Lung (tissue), 12 donors: Measurements from ENCODE around the gene PSPC1. TPM values are rescaled to one million over a fixed set of nuclear protein-coding genes. Genes with fewer than 3 reads are reported as not detected.

Experiments
- ATAC-seq: fragments of 200-7000 bp; cut with Tn5 transposase; one replicate; pipeline ENCODE4 v1.9.1; 2020; ENCODE audit warnings: moderate number of reproducible peaks; ENCODE audit not compliant: insufficient read depth, low FRiP score
- DNase-seq, 3 donors: peaks; one replicate each; pipeline ENCODE4 v3.0.0-alpha.2; 2013 to 2017
- H3K27ac ChIP-seq, 2 donors: one replicate each; pipeline ENCODE4 v1.5.1; 2013; ENCODE audit warnings: mild to moderate bottlenecking in 2 of 2, moderate library complexity in 2 of 2, control low read depth in 1 of 2, inconsistent platforms in 1 of 2, low read depth in 1 of 2, low read length in 1 of 2
- H3K27me3 ChIP-seq, 3 donors: one replicate each; pipeline ENCODE4 v1.5.1; 2013; ENCODE audit warnings: low read length in 2 of 3; ENCODE audit not compliant: control insufficient read depth in 3 of 3, insufficient read depth in 3 of 3
- H3K36me3 ChIP-seq, 4 donors: one replicate each; pipeline ENCODE4 v1.5.1; 2013; ENCODE audit warnings: low read length in 4 of 4, mild to moderate bottlenecking in 1 of 4, moderate library complexity in 1 of 4; ENCODE audit not compliant: control insufficient read depth in 4 of 4, insufficient read depth in 4 of 4
- H3K4me1 ChIP-seq, 5 donors: one replicate each; pipeline ENCODE4 v1.5.1; 2013; ENCODE audit warnings: low read length in 5 of 5, mild to moderate bottlenecking in 2 of 5, moderate library complexity in 1 of 5; ENCODE audit not compliant: control insufficient read depth in 5 of 5, insufficient read depth in 5 of 5
- H3K4me3 ChIP-seq: one replicate; pipeline ENCODE4 v1.5.1; 2013; ENCODE audit warnings: mild to moderate bottlenecking, control low read depth, moderate library complexity
- H3K9ac ChIP-seq, 2 donors: one replicate each; pipeline ENCODE4 v1.5.1; 2013; ENCODE audit warnings: low read length in 2 of 2, control low read depth in 1 of 2; ENCODE audit not compliant: insufficient read depth in 1 of 2
- H3K9me3 ChIP-seq, 4 donors: one replicate each; pipeline ENCODE4 v1.5.1; 2013; ENCODE audit warnings: low read length in 3 of 4, mild to moderate bottlenecking in 1 of 4, moderate library complexity in 1 of 4; ENCODE audit not compliant: control insufficient read depth in 4 of 4, insufficient read depth in 3 of 4
- WGBS, 2 donors: extraction: QIAGEN DNeasy Blood & Tissue Kit; methylation state at CpG; one replicate each; pipeline ENCODE4 v1.1.7; 2013; 5-methylcytosine and 5-hydroxymethylcytosine counted together
- polyA plus RNA-seq, 2 donors: library from polyadenylated mRNA; stranded (reverse); fragments of 200-250 nt; gene quantifications; one replicate each; pipeline ENCODE4 v1.2.1, GENCODE V29; 2013
- total RNA-seq, 2 donors: library from RNA; depleted of rRNA in 1 of 2; stranded (reverse); fragments of >200 nt in 1 of 2; gene quantifications; one replicate each; pipeline ENCODE4 v1.2.1, GENCODE V29; 2014 to 2021
- TF ChIP-seq, protein P1 (sequence below): IDR thresholded peaks from 2 replicates; pipeline ENCODE4 v1.5.1; 2012; ENCODE audit warnings: mild to moderate bottlenecking; ENCODE audit errors: control extremely low read depth, extremely low read depth
- donor health status: control.
- donor health status: control.
- donor health status: Bipolar disorder and iron deficiency.
- donor health status: healthy.
- donor health status: DM: yes; HTN: yes; CAD: no.

Gene PSPC1
- total and polyA plus RNA-seq, 4 donors, result 23.5 to 103 (median 39.6) TPM

DNA sequence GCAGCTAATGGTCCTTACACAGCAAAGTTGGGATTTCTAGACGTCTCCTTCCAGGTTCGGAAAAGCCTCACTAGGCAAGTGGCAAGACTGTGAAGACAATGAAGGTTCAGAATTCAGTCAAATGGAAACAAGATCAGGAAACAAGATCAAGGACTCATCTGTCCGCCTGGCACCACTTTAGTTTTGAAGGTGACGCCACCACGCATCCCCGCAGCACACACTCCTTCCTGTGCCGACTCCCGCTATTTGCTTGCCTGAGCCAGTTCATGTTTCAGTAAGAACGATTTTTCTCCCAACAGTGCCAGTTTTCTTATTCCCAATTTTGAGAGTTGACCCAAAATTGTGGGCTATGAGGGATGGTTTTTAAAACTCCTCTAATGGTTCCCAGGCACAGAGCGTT, 107.8 kb downstream of the PSPC1 start:
- H3K9ac ChIP-seq, result no peak overlapping the region
- no peak for ATAC-seq
- H3K36me3 ChIP-seq, result peaks cover 23 to 39% (median 30%) of the 10 kb centered on the region in 4 donors
- TF ChIP-seq, protein P1, sequence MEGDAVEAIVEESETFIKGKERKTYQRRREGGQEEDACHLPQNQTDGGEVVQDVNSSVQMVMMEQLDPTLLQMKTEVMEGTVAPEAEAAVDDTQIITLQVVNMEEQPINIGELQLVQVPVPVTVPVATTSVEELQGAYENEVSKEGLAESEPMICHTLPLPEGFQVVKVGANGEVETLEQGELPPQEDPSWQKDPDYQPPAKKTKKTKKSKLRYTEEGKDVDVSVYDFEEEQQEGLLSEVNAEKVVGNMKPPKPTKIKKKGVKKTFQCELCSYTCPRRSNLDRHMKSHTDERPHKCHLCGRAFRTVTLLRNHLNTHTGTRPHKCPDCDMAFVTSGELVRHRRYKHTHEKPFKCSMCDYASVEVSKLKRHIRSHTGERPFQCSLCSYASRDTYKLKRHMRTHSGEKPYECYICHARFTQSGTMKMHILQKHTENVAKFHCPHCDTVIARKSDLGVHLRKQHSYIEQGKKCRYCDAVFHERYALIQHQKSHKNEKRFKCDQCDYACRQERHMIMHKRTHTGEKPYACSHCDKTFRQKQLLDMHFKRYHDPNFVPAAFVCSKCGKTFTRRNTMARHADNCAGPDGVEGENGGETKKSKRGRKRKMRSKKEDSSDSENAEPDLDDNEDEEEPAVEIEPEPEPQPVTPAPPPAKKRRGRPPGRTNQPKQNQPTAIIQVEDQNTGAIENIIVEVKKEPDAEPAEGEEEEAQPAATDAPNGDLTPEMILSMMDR, result no peak
- H3K4me3 ChIP-seq, result no peak overlapping the region
- H3K9me3 ChIP-seq, result no peaks in the 10 kb centered on the region
- 93 to 96% methylated on average over 10 of the region's 10 CpGs for whole genome bisulfite sequencing, 2 donors
- no peak for DNase-seq
- no peaks in the 10 kb centered on the region for H3K27me3 ChIP-seq
- H3K4me1 ChIP-seq, result no peaks in the 10 kb centered on the region
- H3K27ac ChIP-seq, result no peak overlapping the region

DNA sequence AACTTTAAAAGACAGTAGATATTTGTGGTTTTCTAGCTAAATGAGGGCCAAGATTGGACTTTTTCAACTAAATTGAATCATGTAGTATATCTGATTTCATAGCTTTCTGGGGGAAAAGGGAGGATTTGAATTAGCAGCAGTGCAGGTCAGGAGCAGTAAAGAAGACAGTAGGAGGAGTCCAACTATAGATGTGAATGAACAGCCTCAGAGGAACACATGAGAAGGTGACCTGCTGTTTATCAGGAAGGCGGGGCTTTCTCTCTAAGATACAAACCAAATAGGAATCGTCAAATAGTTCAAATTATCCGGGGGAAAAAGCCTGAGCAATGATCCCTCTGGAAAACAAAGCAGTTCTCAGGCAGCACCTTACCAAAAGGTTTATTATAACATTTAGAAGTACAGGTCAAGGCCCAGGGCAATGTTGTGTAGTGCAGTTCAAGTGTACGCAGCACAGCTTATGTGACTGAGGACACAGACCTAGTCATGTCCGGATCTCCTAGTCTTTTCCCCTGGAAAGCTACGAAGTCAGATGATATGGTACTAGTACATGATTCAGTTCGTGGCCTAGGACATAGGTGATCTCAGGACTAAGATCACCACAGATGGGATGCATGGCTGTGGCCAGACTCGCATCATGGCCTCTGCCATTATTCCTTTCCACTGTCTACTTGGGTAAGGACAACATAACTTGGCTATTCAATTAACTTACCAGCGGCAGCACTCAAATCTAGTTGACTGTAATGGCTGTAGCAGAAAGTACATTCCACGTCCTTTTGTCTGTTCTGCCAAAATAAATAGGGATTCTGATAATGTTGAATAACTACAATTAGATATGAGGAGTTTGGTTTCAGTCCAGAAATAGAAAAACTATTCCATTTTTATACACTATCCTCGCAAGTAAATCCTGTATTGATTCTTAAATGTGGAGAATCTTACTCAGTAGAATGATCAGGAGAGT, 109.0 kb downstream of the PSPC1 start:
- Histone ChIP-seq H3K27me3 (no peaks in the 10 kb centered on the region), H3K27ac (no peak overlapping the region), H3K36me3 (peaks cover 30 to 41% (median 36%) of the 10 kb centered on the region in 4 donors), H3K9me3 (no peaks in the 10 kb centered on the region), H3K4me3 (no peak overlapping the region), H3K4me1 (no peaks in the 10 kb centered on the region), H3K9ac (no peak overlapping the region)
- 91 to 95% methylated on average over 11 of the region's 11 CpGs for WGBS, 2 donors
- no peak for DNase-seq
- TF ChIP-seq, protein P1, result no peak
- no peak for ATAC-seq

DNA sequence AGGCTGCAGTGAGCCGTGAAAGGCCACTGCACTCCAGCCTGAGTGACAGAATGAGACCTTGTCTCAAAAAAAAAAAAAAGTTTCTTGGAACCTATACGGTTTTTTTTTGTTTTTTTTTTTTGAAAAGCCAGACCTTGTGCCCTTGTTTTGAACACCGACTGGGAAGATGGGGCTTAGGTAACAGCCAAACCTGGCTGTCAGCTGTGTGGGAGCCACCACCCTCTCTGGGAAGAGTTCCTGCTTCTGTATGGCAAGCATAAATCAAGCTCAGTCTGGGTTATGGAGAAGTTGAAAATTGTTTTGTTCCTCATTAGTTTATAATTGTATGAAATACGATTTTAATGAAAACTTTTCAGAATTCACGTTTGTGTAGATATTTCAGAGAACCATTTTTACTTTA, 109.8 kb downstream of the PSPC1 start:
- Histone ChIP-seq H3K4me1 (no peaks in the 10 kb centered on the region), H3K4me3 (no peak overlapping the region), H3K36me3 (peaks cover 33 to 46% (median 40%) of the 10 kb centered on the region in 4 donors), H3K9ac (no peak overlapping the region), H3K27ac (no peak overlapping the region), H3K9me3 (no peaks in the 10 kb centered on the region), H3K27me3 (no peaks in the 10 kb centered on the region)
- DNase-seq, result no peak
- no peak for ATAC-seq
- TF ChIP-seq, protein P1, result no peak
- 54 to 62% methylated on average over 5 of the region's 5 CpGs for WGBS, 2 donors
